HL-60 (cell line): ENCODE measurements around the gene NRF1.

Source experiments
- GABPA ChIP-seq: IDR thresholded peaks from 2 replicates; pipeline ENCODE4 v1.6.1; 2012; ENCODE audit warnings: low read depth
- POLR2AphosphoS5 ChIP-seq: IDR thresholded peaks from 2 replicates; pipeline ENCODE4 v1.6.1; 2012; ENCODE audit warnings: low read depth
- SPI1 ChIP-seq: IDR thresholded peaks from 2 replicates; pipeline ENCODE4 v1.6.1; 2012; ENCODE audit warnings: low read depth, mild to moderate bottlenecking, borderline replicate concordance
- TF ChIP-seq, protein P1 (sequence below): IDR thresholded peaks from one replicate; pipeline ENCODE4 v1.5.1; 2011; ENCODE audit warnings: low read length, control low read depth, inconsistent platforms; ENCODE audit not compliant: insufficient read depth
- TF ChIP-seq, protein P2 (sequence below): IDR thresholded peaks from 2 replicates; pipeline ENCODE4 v1.6.1; 2012; ENCODE audit warnings: low read depth; ENCODE audit not compliant: insufficient replicate concordance

DNA sequence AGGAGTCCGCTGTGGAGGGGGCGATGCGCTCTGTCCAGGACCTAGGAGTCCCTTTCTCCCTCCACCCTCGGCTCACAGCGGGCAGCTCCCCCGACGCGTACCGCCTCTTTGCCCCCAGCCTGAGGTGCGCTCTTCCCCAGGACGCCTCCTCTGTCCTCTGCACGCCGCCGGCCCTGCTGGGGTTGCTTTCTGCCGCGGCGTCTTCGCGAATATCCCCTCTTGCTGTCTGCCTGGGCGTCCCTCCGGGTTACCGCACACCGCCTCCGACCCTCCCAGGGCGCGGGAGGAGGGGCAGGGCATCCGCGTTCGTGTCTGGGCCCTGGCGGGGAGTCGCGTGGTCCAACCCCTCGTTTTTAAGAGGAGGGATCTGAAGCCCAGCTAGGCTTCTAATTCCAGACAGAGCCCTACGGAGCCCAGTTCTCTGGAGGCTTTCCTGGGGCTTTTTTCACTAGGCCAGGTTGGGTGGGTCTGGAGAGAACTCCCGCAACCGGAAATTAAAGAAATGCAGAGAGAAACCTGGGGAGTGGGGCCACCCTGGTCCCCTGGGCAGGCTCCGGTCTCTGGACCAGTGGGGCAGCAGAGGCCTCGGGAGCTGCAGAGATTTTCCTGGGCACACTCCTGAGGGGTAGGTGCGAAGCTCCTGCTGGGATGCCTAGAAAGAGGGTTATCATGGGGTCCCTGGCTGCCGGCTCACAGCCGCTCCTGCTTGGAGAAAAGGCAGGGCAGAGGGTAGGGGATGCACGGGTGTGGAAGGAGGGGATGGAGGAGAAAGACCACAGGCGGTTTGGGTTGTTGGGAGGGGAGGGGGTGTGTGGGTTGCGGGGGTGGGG, 174.4 kb downstream of the NRF1 start:
- no peak for TF ChIP-seq GABPA
- TF ChIP-seq, protein P1, sequence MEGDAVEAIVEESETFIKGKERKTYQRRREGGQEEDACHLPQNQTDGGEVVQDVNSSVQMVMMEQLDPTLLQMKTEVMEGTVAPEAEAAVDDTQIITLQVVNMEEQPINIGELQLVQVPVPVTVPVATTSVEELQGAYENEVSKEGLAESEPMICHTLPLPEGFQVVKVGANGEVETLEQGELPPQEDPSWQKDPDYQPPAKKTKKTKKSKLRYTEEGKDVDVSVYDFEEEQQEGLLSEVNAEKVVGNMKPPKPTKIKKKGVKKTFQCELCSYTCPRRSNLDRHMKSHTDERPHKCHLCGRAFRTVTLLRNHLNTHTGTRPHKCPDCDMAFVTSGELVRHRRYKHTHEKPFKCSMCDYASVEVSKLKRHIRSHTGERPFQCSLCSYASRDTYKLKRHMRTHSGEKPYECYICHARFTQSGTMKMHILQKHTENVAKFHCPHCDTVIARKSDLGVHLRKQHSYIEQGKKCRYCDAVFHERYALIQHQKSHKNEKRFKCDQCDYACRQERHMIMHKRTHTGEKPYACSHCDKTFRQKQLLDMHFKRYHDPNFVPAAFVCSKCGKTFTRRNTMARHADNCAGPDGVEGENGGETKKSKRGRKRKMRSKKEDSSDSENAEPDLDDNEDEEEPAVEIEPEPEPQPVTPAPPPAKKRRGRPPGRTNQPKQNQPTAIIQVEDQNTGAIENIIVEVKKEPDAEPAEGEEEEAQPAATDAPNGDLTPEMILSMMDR, result no peak
- no peak for TF ChIP-seq POLR2AphosphoS5
- TF ChIP-seq SPI1, result no peak
- TF ChIP-seq, protein P2, sequence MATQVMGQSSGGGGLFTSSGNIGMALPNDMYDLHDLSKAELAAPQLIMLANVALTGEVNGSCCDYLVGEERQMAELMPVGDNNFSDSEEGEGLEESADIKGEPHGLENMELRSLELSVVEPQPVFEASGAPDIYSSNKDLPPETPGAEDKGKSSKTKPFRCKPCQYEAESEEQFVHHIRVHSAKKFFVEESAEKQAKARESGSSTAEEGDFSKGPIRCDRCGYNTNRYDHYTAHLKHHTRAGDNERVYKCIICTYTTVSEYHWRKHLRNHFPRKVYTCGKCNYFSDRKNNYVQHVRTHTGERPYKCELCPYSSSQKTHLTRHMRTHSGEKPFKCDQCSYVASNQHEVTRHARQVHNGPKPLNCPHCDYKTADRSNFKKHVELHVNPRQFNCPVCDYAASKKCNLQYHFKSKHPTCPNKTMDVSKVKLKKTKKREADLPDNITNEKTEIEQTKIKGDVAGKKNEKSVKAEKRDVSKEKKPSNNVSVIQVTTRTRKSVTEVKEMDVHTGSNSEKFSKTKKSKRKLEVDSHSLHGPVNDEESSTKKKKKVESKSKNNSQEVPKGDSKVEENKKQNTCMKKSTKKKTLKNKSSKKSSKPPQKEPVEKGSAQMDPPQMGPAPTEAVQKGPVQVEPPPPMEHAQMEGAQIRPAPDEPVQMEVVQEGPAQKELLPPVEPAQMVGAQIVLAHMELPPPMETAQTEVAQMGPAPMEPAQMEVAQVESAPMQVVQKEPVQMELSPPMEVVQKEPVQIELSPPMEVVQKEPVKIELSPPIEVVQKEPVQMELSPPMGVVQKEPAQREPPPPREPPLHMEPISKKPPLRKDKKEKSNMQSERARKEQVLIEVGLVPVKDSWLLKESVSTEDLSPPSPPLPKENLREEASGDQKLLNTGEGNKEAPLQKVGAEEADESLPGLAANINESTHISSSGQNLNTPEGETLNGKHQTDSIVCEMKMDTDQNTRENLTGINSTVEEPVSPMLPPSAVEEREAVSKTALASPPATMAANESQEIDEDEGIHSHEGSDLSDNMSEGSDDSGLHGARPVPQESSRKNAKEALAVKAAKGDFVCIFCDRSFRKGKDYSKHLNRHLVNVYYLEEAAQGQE, result no peak
